ENCODE data around the gene RNU2-1. TPM values are rescaled to one million over a fixed set of nuclear protein-coding genes. Genes with fewer than 3 reads are reported as not detected.
A peak's percentile ranks its signal among the peaks of the same experiment; 100 is the strongest.

Gene RNU2-1
- total and polyA plus RNA-seq, 2 of the 13 experiments (the other 11 are each of a cell fraction or from before 2014, with no cell fraction given): not detected

DNA sequence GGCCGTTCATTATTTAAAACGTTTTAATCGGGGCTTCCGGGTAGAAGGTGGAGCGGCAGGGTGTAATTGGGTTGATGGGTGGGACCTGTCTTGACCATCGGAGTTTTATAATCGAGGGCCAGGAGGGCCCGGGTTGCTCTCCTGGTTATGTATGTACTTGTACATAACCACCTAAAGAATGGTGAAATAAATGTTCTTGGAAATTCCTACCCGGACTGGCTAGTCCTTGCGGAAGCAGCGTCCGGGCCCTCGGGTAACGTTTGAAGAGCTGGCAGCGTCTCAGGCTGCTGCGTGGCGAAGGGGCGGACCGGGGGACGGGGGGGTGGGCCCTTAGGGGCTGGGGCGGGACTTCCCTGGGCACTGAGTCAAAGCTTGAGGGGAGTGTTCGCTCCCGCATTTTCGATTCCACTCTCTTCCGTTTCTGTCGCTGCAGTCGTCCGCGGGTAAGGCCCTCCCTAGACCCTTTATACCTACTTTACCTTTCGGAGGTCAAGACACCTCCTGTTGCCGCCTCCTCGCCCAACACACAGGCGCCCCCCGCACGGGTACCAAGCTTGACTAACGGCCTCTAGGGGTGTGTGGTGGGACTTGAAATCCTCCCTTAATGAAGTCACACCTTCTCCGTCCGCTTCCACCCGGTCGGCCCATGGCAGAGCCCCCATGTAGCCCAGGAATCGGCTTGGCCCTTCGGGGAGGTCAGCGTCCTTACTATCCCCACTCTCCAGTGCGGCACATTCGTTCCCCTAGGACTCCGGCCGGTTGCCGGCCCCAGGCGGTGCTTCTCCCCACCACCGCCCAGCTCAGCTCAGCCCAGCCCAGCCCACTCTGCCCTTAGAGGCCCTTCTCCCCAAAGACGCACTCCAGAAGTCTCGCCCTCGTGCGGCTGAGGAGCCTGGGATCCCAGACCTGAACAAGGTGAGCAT, 22.0 kb downstream of the RNU2-1 start, which contains the start of gene TMEM106A (continued):
- TF ChIP-seq STAT6 (CRISPR knock-in tag; IDR thresholded peaks at IDR 0.05; ENCODE audit: borderline replicate concordance) (0 out of 2 replicates have a peak, but pooled peaks have one; percentile 13), ARHGAP35 (CRISPR knock-in tag; IDR thresholded peaks at IDR 0.05; ENCODE audit: borderline replicate concordance) (0 out of 2 replicates have a peak, but pooled peaks have one; percentile 61), DDIT3 (CRISPR knock-in tag; IDR thresholded peaks at IDR 0.05) (no peak), ATF4 (CRISPR knock-in tag; IDR thresholded peaks at IDR 0.05) (no peak), JDP2 (CRISPR knock-in tag; IDR thresholded peaks at IDR 0.05; ENCODE audit: borderline replicate concordance) (no peak), REPIN1 (CRISPR knock-in tag; IDR thresholded peaks at IDR 0.05; ENCODE audit: borderline replicate concordance, low read depth) (no peak), PHF20 (CRISPR knock-in tag; IDR thresholded peaks at IDR 0.05) (no peak), PLSCR1 (CRISPR knock-in tag; IDR thresholded peaks at IDR 0.05; ENCODE audit: borderline replicate concordance) (no peak), ZNF660 (CRISPR knock-in tag; IDR thresholded peaks at IDR 0.05; ENCODE audit: borderline replicate concordance, low read depth) (no peak), TMF1 (CRISPR knock-in tag; IDR thresholded peaks at IDR 0.05; ENCODE audit: low read depth) (no peak), ZNF619 (CRISPR knock-in tag; IDR thresholded peaks at IDR 0.05) (0 out of 2 replicates have a peak, but pooled peaks have one; percentile 78), PTBP1 (IDR thresholded peaks at IDR 0.05; ENCODE audit: low read depth, low read length, poor library complexity, severe bottlenecking) (no peak), ZNF10 (CRISPR knock-in tag; IDR thresholded peaks at IDR 0.05; ENCODE audit: borderline replicate concordance, low read depth) (no peak), U2AF1 (optimal IDR thresholded peaks at IDR 0.05; ENCODE audit: low read depth, low read length) (no peak), ZNF605 (CRISPR knock-in tag; IDR thresholded peaks at IDR 0.05) (peak; percentile 74; the same call in 1 of the 2 replicates), CREB1 (IDR thresholded peaks at IDR 0.05) (no peak), CREB1 (CRISPR knock-in tag; IDR thresholded peaks at IDR 0.05) (no peak), NFE2L2 (IDR thresholded peaks at IDR 0.05; ENCODE audit: low read length) (no peak), TEAD3 (CRISPR knock-in tag; optimal IDR thresholded peaks at IDR 0.05; ENCODE audit: borderline replicate concordance) (peak; percentile 40), BHLHE40 (IDR thresholded peaks at IDR 0.05; ENCODE audit: low read length) (no peak), RELA (CRISPR knock-in tag; IDR thresholded peaks at IDR 0.05) (no peak)
- TF ChIP-seq, protein P1, sequence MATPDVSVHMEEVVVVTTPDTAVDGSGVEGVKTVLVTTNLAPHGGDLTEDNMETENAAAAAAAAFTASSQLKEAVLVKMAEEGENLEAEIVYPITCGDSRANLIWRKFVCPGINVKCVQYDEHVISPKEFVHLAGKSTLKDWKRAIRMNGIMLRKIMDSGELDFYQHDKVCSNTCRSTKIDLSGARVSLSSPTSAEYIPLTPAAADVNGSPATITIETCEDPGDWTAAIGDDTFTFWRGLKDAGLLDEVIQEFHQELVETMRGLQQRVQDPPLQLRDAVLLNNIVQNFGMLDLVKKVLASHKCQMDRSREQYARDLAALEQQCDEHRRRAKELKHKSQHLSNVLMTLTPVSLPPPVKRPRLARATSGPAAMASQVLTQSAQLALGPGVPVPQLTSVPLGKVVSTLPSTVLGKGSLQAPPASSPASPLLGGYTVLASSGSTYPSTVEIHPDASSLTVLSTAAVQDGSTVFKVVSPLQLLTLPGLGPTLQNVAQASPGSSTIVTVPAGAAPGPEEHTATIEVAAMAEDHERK (CRISPR knock-in tag; IDR thresholded peaks at IDR 0.05; ENCODE audit: low read depth): no peak
- TF ChIP-seq, protein P2, sequence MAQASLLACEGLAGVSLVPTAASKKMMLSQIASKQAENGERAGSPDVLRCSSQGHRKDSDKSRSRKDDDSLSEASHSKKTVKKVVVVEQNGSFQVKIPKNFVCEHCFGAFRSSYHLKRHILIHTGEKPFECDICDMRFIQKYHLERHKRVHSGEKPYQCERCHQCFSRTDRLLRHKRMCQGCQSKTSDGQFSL (CRISPR knock-in tag; IDR thresholded peaks at IDR 0.05): peak; percentile 38; the same call in 1 of the 2 replicates
